Stimulated activated CD4-positive, alpha-beta T cell treated with anti-CD3 and anti-CD28 coated beads, TNF-alpha, amount 100 ng/mL, for 48 hours (primary cell): ENCODE results near the gene FLYWCH2.
"Not testable (repeated sequence)": the region's sequence is repeated elsewhere in the genome, so short reads cannot be mapped to it uniquely, and the experiment has no call there.

ENCODE experiments used
- DNase-seq, 3 donors: peaks; one replicate each; pipeline ENCODE4 v3.0.0-alpha.2; 2020; ENCODE audit warnings: low read depth in 3 of 3

The FLYWCH2 gene

DNA sequence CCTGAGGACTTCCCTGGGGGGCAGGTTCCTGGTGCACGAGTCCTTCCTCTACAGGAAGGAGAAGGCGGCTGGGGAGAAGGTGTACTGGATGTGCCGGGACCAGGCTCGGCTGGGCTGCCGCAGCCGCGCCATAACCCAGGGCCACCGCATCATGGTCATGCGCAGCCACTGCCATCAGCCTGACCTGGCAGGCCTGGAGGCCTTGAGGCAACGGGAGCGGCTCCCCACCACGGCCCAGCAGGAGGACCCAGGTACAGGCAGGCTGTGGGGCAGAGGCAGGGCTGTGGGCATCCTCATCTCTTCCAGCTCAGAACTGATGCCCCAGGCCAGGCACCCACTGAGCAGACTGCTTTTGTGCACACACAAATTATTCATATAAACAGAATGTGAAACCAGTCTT lies 55.2 kb downstream of the FLYWCH2 start:
- DNase-seq, result no peak

- DNase-seq, result no peak
Measured at GRCh38 chr16:2939968-2940367, 57.0 kb downstream of the FLYWCH2 start.

DNA sequence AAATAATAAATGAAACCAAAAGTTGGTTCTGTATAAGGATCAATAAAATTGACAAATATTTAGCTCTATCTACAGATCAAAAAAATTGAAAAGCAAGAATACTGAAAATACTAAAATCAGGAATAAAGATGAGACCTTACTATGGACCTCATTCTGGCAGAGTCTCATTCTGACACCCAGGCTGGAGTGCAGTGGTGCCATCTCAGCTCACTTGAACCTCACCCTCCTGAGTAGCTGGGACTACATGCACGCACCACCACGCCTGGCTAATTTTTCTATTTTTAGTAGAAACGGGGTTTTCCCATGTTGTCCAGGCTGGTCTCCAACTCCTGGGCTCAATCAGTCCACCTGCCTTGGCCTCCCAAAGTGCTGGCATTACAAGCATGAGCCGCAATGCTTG lies 59.0 kb downstream of the FLYWCH2 start:
- no peak for DNase-seq

- DNase-seq, result not testable (repeated sequence)
Measured at GRCh38 chr16:2943716-2944115, 60.7 kb downstream of the FLYWCH2 start.

GRCh38 chr16:2946649-2947048 lies 63.6 kb downstream of the FLYWCH2 start:
- DNase-seq, result no peak
